SK-N-SH (cell line): ENCODE results near the gene ZBTB26. TPM values are rescaled to one million over a fixed set of nuclear protein-coding genes. Genes with fewer than 3 reads are reported as not detected.

Experiments
- CTCF ChIA-PET: fragments of 300-600, 350-600 bp; formaldehyde crosslinking; extraction: SDS; loops from one replicate; lab custom pipeline; 2021; lab: Yijun Ruan, JAX
- POLR2A ChIA-PET: fragments of 350-600 bp; sonication (Branson Sonifier 250); formaldehyde crosslinking; extraction: SDS; loops from one replicate; lab custom pipeline; 2020; ENCODE audit warnings: antibody characterized with exemption, inconsistent platforms; lab: Yijun Ruan, JAX
- DNase-seq: peaks from one replicate; pipeline ENCODE4 v3.0.0; 2012
- H2AFZ ChIP-seq: fragments of 200-600 bp; sonication (generic); 2 replicates; pipeline ENCODE4 v1.8.1; 2016; ENCODE audit warnings: antibody characterized with exemption, mild to moderate bottlenecking, low read depth
- H3F3A ChIP-seq: fragments of 200-600 bp; sonication (generic); replicated peaks from 2 replicates; pipeline ENCODE3; 2016; ENCODE audit warnings: antibody characterized with exemption, mild to moderate bottlenecking; ENCODE audit not compliant: insufficient read depth
- H3K27ac ChIP-seq, 2 experiments: fragments of 200-500 bp in 1 of 2; fragments of 200-600 bp in 1 of 2; sonication (Bioruptor generic) in 1 of 2; sonication (generic), shearing (Covaris generic) in 1 of 2; 2 replicates each; pipeline versions ENCODE4 v1.5.1 to v1.6.1; 2014 to 2016; ENCODE audit warnings: low read depth in 2 of 2, inconsistent platforms in 1 of 2, low read length in 1 of 2, mild to moderate bottlenecking in 1 of 2, mixed read lengths in 1 of 2
- H3K27me3 ChIP-seq: fragments of 200-600 bp; sonication (generic), shearing (Covaris generic); 2 replicates; pipeline ENCODE4 v1.6.1; 2016; ENCODE audit warnings: mixed run types; ENCODE audit not compliant: insufficient read depth
- H3K36me3 ChIP-seq, 2 experiments: fragments of 200-500 bp in 1 of 2; fragments of 200-600 bp in 1 of 2; sonication (Bioruptor generic) in 1 of 2; sonication (generic) in 1 of 2; replicated peaks in 1 of 2; 2 replicates each; pipeline versions ENCODE3 to v1.5.1; 2014 to 2016; ENCODE audit warnings: low read length in 1 of 2, mild to moderate bottlenecking in 1 of 2; ENCODE audit not compliant: insufficient read depth in 2 of 2, control insufficient read depth in 1 of 2
- H3K4me1 ChIP-seq, 2 experiments: fragments of 200-500 bp in 1 of 2; fragments of 200-600 bp in 1 of 2; sonication (Bioruptor generic) in 1 of 2; sonication (generic), shearing (Covaris generic) in 1 of 2; 2 replicates each; pipeline versions ENCODE4 v1.5.1 to v1.6.1; 2014 to 2016; ENCODE audit warnings: low read depth in 1 of 2, low read length in 1 of 2, mixed run types in 1 of 2; ENCODE audit not compliant: insufficient read depth in 2 of 2, control insufficient read depth in 1 of 2
- H3K4me2 ChIP-seq: fragments of 200-600 bp; sonication (generic), shearing (Covaris generic); 2 replicates; pipeline ENCODE4 v1.6.1; 2017; ENCODE audit warnings: mixed run types
- H3K4me3 ChIP-seq, 2 experiments: fragments of 200-500 bp in 1 of 2; fragments of 200-600 bp in 1 of 2; sonication (Bioruptor generic) in 1 of 2; sonication (generic), shearing (Covaris generic) in 1 of 2; 2 replicates each; pipeline versions ENCODE4 v1.5.1 to v1.8.1; 2014 to 2016; ENCODE audit warnings: low read depth in 2 of 2, inconsistent platforms in 1 of 2, low read length in 1 of 2, mild to moderate bottlenecking in 1 of 2, mixed read lengths in 1 of 2, moderate library complexity in 1 of 2
- H3K79me2 ChIP-seq: fragments of 200-600 bp; sonication (generic); 2 replicates; pipeline ENCODE4 v1.8.1; 2017; ENCODE audit warnings: mild to moderate bottlenecking; ENCODE audit not compliant: insufficient read depth
- H3K9ac ChIP-seq: fragments of 200-600 bp; sonication (generic); 2 replicates; pipeline ENCODE4 v1.6.1; 2017; ENCODE audit warnings: mixed run types
- H3K9me2 ChIP-seq: fragments of 200-600 bp; sonication (generic); 2 replicates; pipeline ENCODE4 v1.6.1; 2017; ENCODE audit warnings: mixed run types
- H3K9me3 ChIP-seq: fragments of 200-600 bp; sonication (generic); 2 replicates; pipeline ENCODE4 v1.6.1; 2017; ENCODE audit warnings: mixed run types, mild to moderate bottlenecking, moderate library complexity
- H4K20me1 ChIP-seq: fragments of 200-600 bp; sonication (generic); 2 replicates; pipeline ENCODE4 v1.6.1; 2017; ENCODE audit warnings: mild to moderate bottlenecking, mixed run types; ENCODE audit not compliant: insufficient read depth
- ELF1 ChIP-seq: IDR thresholded peaks from 2 replicates; pipeline ENCODE4 v1.4.0; 2012
- EZH2phosphoT487 ChIP-seq: fragments of 200-600 bp; sonication (generic); IDR thresholded peaks from 2 replicates; pipeline ENCODE4 v1.6.1; 2017; ENCODE audit warnings: low read depth, mixed run types, mild to moderate bottlenecking, antibody characterized with exemption, moderate library complexity, borderline replicate concordance
- JUND ChIP-seq: IDR thresholded peaks from 2 replicates; pipeline ENCODE4 v1.4.0; 2012
- NFIC ChIP-seq: IDR thresholded peaks from 2 replicates; pipeline ENCODE4 v1.4.0; 2012; ENCODE audit warnings: borderline replicate concordance
- RXRA ChIP-seq: IDR thresholded peaks from 2 replicates; pipeline ENCODE4 v1.4.0; 2012; ENCODE audit warnings: low read depth, mild to moderate bottlenecking, borderline replicate concordance
- SIN3A ChIP-seq: IDR thresholded peaks from 2 replicates; pipeline ENCODE4 v1.6.1; 2012; ENCODE audit warnings: low read depth, mild to moderate bottlenecking, low read length, moderate library complexity, borderline replicate concordance
- TAF1 ChIP-seq: IDR thresholded peaks from 2 replicates; pipeline ENCODE4 v1.6.1; 2012; ENCODE audit warnings: low read depth, mild to moderate bottlenecking, low read length, moderate library complexity, borderline replicate concordance
- TEAD4 ChIP-seq: IDR thresholded peaks from 2 replicates; pipeline ENCODE4 v1.4.0; 2012; ENCODE audit warnings: mild to moderate bottlenecking, borderline replicate concordance; ENCODE audit not compliant: insufficient read depth
- polyA plus RNA-seq, 3 experiments: library from polyadenylated mRNA; depleted of rRNA; stranded (reverse); fragments of >200 nt; gene quantifications; 2 replicates each; pipeline ENCODE4 v1.2.3, GENCODE V29; 2012
- TF ChIP-seq, protein P1 (sequence below): IDR thresholded peaks from 2 replicates; pipeline ENCODE4; 2012
- TF ChIP-seq, protein P2 (sequence below): IDR thresholded peaks from 2 replicates; pipeline ENCODE4 v1.6.1; 2012; ENCODE audit warnings: mild to moderate bottlenecking, low read depth, low read length, moderate library complexity

ZBTB26 gene
- polyA plus RNA-seq, 1 of the 3 experiments (the other 2 are of a cell fraction), result 3.9 TPM

- no peak for DNase-seq
- H2AFZ ChIP-seq, result no peak overlapping the region
- H3K4me1 ChIP-seq, result peaks cover 0 to 14% of the 10 kb centered on the region in 2 experiments; a peak in 2 of 4 replicates
- no peak for TF ChIP-seq SIN3A
- TF ChIP-seq TEAD4, result no peak
- TF ChIP-seq EZH2phosphoT487, result no peak
- no peak for TF ChIP-seq ELF1
- no peak for TF ChIP-seq TAF1
- no peak for TF ChIP-seq RXRA
- no peaks in the 10 kb centered on the region for H3K9me3 ChIP-seq
- CTCF ChIA-PET, result interaction anchor here (1.1 to 1.5 kb wide), 2 partner anchors 16 to 35 kb away, joined by 3 to 4 read pairs; no protein-coding TSS in a partner anchor
- H3K36me3 ChIP-seq, result peaks cover 20 to 22% of the 10 kb centered on the region in 2 experiments
- H3K79me2 ChIP-seq, result peaks cover 60% of the 10 kb centered on the region
- H4K20me1 ChIP-seq, result peaks cover 34% of the 10 kb centered on the region
- no peaks in the 10 kb centered on the region for H3K9me2 ChIP-seq
- POLR2A ChIA-PET, result no interaction called here
- peaks cover 14% of the 10 kb centered on the region for H3F3A ChIP-seq
- H3K4me2 ChIP-seq, result no peak overlapping the region
- no peak overlapping the region for H3K9ac ChIP-seq
- H3K4me3 ChIP-seq, result no peak overlapping the region
- H3K27ac ChIP-seq, result no peak overlapping the region
- no peaks in the 10 kb centered on the region for H3K27me3 ChIP-seq
Measured at GRCh38 chr9:122955961-122956360, 24.6 kb upstream of the ZBTB26 start.

DNA sequence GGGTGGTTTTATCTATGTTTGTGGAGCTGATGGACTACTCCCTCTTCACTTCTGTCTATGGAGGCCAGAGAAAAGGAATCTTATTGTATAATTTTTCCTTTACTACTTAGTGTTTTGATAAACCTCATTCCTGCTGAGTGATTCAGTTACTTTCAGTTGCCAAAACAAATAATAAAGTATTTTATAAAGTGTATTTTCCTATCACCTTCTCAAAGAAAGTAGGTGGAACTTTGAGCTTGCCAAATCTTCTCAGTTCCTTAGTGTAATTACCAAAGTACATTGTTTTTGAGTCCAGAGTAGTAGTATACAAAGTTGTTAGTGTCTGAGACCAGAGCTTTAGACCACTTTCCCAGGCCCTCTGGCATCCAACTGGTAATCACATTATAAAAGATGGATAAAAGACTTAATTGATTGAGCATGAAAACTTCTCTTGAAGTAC is 23.0 kb upstream of the ZBTB26 start:
- H3K27me3 ChIP-seq, result no peaks in the 10 kb centered on the region
- no peaks in the 10 kb centered on the region for H3K9me2 ChIP-seq
- TF ChIP-seq, protein P1, sequence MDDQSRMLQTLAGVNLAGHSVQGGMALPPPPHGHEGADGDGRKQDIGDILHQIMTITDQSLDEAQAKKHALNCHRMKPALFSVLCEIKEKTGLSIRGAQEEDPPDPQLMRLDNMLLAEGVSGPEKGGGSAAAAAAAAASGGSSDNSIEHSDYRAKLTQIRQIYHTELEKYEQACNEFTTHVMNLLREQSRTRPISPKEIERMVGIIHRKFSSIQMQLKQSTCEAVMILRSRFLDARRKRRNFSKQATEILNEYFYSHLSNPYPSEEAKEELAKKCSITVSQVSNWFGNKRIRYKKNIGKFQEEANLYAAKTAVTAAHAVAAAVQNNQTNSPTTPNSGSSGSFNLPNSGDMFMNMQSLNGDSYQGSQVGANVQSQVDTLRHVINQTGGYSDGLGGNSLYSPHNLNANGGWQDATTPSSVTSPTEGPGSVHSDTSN, result no peak
- TF ChIP-seq JUND (0 out of 2 replicates have a peak, but pooled peaks have one; percentile 7), NFIC (peak; percentile 44; the same call in 1 of the 2 replicates)
- TF ChIP-seq, protein P2, sequence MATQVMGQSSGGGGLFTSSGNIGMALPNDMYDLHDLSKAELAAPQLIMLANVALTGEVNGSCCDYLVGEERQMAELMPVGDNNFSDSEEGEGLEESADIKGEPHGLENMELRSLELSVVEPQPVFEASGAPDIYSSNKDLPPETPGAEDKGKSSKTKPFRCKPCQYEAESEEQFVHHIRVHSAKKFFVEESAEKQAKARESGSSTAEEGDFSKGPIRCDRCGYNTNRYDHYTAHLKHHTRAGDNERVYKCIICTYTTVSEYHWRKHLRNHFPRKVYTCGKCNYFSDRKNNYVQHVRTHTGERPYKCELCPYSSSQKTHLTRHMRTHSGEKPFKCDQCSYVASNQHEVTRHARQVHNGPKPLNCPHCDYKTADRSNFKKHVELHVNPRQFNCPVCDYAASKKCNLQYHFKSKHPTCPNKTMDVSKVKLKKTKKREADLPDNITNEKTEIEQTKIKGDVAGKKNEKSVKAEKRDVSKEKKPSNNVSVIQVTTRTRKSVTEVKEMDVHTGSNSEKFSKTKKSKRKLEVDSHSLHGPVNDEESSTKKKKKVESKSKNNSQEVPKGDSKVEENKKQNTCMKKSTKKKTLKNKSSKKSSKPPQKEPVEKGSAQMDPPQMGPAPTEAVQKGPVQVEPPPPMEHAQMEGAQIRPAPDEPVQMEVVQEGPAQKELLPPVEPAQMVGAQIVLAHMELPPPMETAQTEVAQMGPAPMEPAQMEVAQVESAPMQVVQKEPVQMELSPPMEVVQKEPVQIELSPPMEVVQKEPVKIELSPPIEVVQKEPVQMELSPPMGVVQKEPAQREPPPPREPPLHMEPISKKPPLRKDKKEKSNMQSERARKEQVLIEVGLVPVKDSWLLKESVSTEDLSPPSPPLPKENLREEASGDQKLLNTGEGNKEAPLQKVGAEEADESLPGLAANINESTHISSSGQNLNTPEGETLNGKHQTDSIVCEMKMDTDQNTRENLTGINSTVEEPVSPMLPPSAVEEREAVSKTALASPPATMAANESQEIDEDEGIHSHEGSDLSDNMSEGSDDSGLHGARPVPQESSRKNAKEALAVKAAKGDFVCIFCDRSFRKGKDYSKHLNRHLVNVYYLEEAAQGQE, result no peak
- TF ChIP-seq, all 33 proteins: peak for 2
- Histone ChIP-seq H3F3A (peaks cover 14% of the 10 kb centered on the region), H3K27ac (peak overlapping the region in 1 of 2 experiments; percentile 59; a peak in 2 of 4 replicates), H3K4me3 (no peak overlapping the region), H4K20me1 (peaks cover 46% of the 10 kb centered on the region), H3K4me1 (peaks cover 0 to 14% of the 10 kb centered on the region in 2 experiments; a peak in 2 of 4 replicates), H3K9ac (no peak overlapping the region), H3K4me2 (peak overlapping the region; percentile 4; the same call in 1 of the 2 replicates), H3K9me3 (no peaks in the 10 kb centered on the region), H3K36me3 (peaks cover 6 to 7% of the 10 kb centered on the region in 2 experiments), H2AFZ (no peak overlapping the region), H3K79me2 (peaks cover 77% of the 10 kb centered on the region)
- POLR2A ChIA-PET, result no interaction called here
- DNase-seq, result no peak
- CTCF ChIA-PET, result no interaction called here
